HEK293T (cell line): ENCODE measurements around the gene MOB3C.

Experiments used
- CTCF ChIA-PET: fragments of 350-600 bp; formaldehyde crosslinking; extraction: SDS; loops from one replicate; lab custom pipeline; 2021; ENCODE audit warnings: antibody characterized with exemption, inconsistent platforms; lab: Yijun Ruan, JAX
- POLR2A ChIA-PET: fragments of 350-600 bp; formaldehyde crosslinking; extraction: SDS; loops from one replicate; lab custom pipeline; 2020; ENCODE audit warnings: antibody characterized with exemption, inconsistent platforms; lab: Yijun Ruan, JAX
- DNase-seq: peaks from one replicate; pipeline ENCODE4 v3.0.0; 2012; ENCODE audit warnings: mixed read lengths; ENCODE audit errors: extremely low spot score
- ARNT ChIP-seq: fragments of 450-650 bp; IDR thresholded peaks from 2 replicates; pipeline ENCODE4 v1.6.1; 2017; ENCODE audit warnings: mild to moderate bottlenecking
- BHLHE40 ChIP-seq: fragments of 450-650 bp; IDR thresholded peaks from 2 replicates; pipeline ENCODE4 v1.6.1; 2016; ENCODE audit warnings: mild to moderate bottlenecking, moderate library complexity, borderline replicate concordance
- CTBP1 ChIP-seq: fragments of 450-650 bp; IDR thresholded peaks from 2 replicates; pipeline ENCODE4 v1.6.1; 2016; ENCODE audit warnings: borderline replicate concordance
- ELF4 ChIP-seq: fragments of 450-650 bp; IDR thresholded peaks from 2 replicates; pipeline ENCODE4 v1.6.1; 2017; ENCODE audit warnings: antibody characterized with exemption
- FOXA1 ChIP-seq: fragments of 450-650 bp; IDR thresholded peaks from 2 replicates; pipeline ENCODE4 v1.6.1; 2016; ENCODE audit warnings: mild to moderate bottlenecking
- FOXK2 ChIP-seq: fragments of 450-650 bp; IDR thresholded peaks from 2 replicates; pipeline ENCODE4 v1.6.1; 2016; ENCODE audit warnings: mild to moderate bottlenecking
- FOXM1 ChIP-seq: fragments of 450-650 bp; IDR thresholded peaks from 2 replicates; pipeline ENCODE4 v1.6.1; 2017; ENCODE audit warnings: mild to moderate bottlenecking, borderline replicate concordance
- HDGF ChIP-seq: fragments of 450-650 bp; IDR thresholded peaks from 2 replicates; pipeline ENCODE4 v1.6.1; 2017; ENCODE audit warnings: antibody characterized with exemption, borderline replicate concordance
- L3MBTL2 ChIP-seq: fragments of 450-650 bp; conservative IDR thresholded peaks from 2 replicates; pipeline ENCODE4 v1.6.1; 2016; ENCODE audit warnings: mild to moderate bottlenecking
- LEF1 ChIP-seq: fragments of 450-650 bp; IDR thresholded peaks from 2 replicates; pipeline ENCODE4 v1.6.1; 2017; ENCODE audit warnings: mild to moderate bottlenecking, borderline replicate concordance
- NFRKB ChIP-seq: fragments of 450-650 bp; IDR thresholded peaks from 2 replicates; pipeline ENCODE4 v1.6.1; 2016; ENCODE audit warnings: mild to moderate bottlenecking, moderate library complexity
- SP1 ChIP-seq: fragments of 450-650 bp; IDR thresholded peaks from 2 replicates; pipeline ENCODE4 v1.6.1; 2017
- SUZ12 ChIP-seq: fragments of 450-650 bp; IDR thresholded peaks from 2 replicates; pipeline ENCODE4 v1.6.1; 2016; ENCODE audit warnings: mild to moderate bottlenecking
- TARDBP ChIP-seq: fragments of 450-650 bp; IDR thresholded peaks from 2 replicates; pipeline ENCODE4 v1.6.1; 2016
- ZNF384 ChIP-seq: fragments of 450-650 bp; IDR thresholded peaks from 2 replicates; pipeline ENCODE4 v1.6.1; 2016
- TF ChIP-seq, protein P1 (sequence below): fragments of 450-650 bp; IDR thresholded peaks from 2 replicates; pipeline ENCODE4 v1.6.1; 2016

The MOB3C gene

DNA sequence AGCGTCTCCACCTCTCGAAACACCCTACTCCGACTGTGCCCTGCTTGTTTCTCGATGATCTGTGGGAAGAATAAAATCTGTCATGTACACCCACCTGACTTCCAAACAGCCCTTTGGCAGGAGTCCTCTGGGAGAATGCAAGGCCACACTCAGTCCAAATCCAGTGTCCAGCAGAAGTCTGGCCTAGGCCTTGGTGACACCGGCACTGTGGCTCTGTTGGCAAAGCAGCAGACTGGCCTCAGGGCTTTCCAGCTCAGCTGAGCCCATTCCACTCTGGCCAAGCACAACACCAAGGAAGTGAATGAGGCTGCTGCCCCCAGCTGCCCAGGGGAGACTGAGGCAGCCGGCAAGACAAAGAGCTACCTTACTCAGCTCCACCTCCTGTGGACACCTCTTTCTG lies 40.0 kb downstream of the MOB3C start:
- ChIA-PET CTCF (no interaction called here), POLR2A (interaction anchor here (0.9 kb wide), 1 partner anchor 28 kb away, joined by 3 read pairs; no protein-coding TSS in a partner anchor)
- TF ChIP-seq, protein P1, sequence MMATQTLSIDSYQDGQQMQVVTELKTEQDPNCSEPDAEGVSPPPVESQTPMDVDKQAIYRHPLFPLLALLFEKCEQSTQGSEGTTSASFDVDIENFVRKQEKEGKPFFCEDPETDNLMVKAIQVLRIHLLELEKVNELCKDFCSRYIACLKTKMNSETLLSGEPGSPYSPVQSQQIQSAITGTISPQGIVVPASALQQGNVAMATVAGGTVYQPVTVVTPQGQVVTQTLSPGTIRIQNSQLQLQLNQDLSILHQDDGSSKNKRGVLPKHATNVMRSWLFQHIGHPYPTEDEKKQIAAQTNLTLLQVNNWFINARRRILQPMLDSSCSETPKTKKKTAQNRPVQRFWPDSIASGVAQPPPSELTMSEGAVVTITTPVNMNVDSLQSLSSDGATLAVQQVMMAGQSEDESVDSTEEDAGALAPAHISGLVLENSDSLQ, result no peak
- TF ChIP-seq BHLHE40 (no peak), HDGF (no peak), CTBP1 (no peak), SUZ12 (no peak), NFRKB (no peak), ZNF384 (no peak), FOXM1 (no peak), TARDBP (no peak), L3MBTL2 (no peak), FOXK2 (no peak), FOXA1 (no peak), SP1 (no peak), ELF4 (no peak), LEF1 (no peak), ARNT (no peak)
- no peak for DNase-seq

DNA sequence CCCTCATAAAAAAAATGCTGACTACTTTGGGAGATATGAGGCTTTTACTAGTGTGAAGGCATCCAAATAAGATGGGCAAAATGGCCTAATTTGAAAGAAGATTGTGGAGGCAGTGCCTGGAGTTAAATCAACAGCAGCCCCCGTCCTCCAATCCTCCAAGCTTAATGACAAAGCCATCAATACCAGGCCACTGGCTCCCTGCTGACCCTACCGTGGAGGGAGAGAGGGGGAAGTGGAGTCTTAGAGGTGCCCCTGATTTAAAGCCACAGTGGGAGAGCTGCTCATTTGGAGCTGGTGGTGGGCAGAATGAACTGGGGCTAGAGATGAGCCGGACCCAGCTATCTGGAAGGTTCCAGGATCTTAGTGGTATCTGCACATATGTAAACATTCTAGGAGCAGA lies 40.8 kb downstream of the MOB3C start:
- no peak for TF ChIP-seq HDGF
- no peak for TF ChIP-seq FOXA1
- TF ChIP-seq ARNT, result no peak
- TF ChIP-seq FOXK2, result no peak
- TF ChIP-seq FOXM1, result no peak
- TF ChIP-seq, protein P1, result no peak
- TF ChIP-seq CTBP1, result no peak
- TF ChIP-seq NFRKB, result no peak
- no peak for TF ChIP-seq TARDBP
- TF ChIP-seq L3MBTL2, result no peak
- TF ChIP-seq SUZ12, result no peak
- no peak for TF ChIP-seq SP1
- no peak for TF ChIP-seq ELF4
- TF ChIP-seq BHLHE40, result no peak
- no peak for TF ChIP-seq ZNF384
- ChIA-PET POLR2A (no interaction called here), CTCF (no interaction called here)
- no peak for DNase-seq

DNA sequence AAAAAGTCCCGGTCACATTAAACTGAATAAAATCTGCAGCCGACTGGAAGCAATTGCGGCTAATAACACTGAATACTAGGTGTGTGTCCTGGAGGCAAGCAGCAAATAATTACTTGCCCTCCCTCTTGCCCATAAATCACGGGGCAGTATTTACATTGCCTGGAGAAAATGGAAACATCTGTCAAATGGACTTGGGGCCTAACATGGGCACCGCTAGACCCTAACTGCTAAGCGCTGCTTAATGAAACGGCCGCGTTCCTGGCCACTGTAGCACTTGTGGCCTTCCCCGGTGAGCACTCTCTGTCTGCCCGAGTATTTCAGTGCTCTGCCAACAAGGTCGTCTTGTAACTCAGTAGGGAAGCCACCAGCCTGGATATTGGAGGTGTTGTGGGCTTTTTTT lies 41.3 kb downstream of the MOB3C start:
- ChIA-PET POLR2A (no interaction called here), CTCF (no interaction called here)
- DNase-seq, result peak; percentile 16
- TF ChIP-seq HDGF, result no peak
- TF ChIP-seq, protein P1, result peak; percentile 78

DNA sequence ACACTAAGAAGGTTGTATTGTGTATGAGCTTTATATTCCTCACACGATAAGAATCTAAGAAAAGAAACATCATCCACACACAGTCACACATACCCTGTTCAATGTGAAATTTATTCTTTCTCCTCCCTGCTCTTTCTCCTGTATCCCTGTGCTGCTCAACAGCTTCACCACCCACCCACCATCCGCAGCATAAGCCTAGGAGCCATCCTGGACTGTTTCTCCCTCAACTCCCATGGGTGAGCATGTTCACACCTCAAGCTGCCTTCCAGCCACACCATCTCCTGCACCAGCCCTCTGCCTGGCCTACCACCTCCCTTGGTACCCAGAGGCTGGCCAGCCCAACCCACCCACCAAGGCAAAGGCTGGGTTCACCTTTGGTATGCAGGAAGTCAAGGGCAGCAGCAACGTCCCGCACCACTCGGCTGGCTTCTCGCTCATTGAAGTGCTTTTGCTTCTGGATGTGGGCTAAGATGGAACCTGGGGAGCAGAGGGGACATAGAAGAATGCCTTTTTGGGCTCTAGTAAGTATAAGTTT lies 44.9 kb downstream of the MOB3C start:
- TF ChIP-seq SUZ12 (no peak), L3MBTL2 (no peak), NFRKB (no peak), ARNT (no peak), HDGF (no peak), TARDBP (no peak), FOXA1 (no peak)
- POLR2A ChIA-PET, result interaction anchor here (1.0 kb wide), 1 partner anchor 32 kb away, joined by 3 read pairs; the partner anchor contains the start of gene MKNK1
- no peak for DNase-seq
- CTCF ChIA-PET, result no interaction called here

DNA sequence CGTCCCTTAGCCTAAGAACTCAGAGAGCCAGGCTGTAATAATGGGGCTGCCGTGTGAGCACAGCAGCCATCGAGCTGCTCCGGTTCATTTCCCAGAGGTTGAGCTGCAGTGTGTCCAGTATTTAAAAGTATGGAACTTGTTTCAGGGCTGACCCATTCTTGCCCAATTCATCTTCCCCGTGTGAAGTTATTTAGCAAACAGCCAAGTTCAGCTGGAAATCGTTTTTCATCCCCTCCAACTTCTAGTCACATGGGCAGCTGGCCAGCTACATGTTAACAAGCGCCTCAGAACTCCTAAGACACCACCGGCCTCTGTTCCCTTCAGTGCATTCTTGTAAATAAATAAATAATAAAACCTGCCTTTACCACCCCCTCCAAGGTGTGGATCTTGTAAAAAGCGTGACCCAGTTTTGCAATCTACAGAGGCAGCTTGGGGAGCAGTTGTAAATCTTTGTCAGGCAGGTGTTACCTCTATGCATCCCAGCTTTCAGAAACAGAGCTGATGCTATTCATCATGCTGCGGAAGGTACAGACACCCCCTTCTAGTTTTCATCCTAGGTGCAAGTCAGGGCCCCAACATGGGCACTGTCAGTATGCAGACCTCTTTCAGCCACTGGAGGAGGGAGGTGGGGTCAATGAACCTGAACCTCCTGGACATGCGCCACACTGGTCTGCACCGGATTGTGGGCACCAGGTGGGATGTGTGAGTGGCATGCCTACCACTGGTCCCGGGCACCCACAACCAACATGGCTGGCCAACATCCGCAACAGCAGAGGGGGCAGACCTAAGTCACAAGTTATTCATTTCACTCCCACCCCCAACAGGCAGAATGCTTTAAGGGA lies 46.5 kb downstream of the MOB3C start:
- CTCF ChIA-PET, result interaction anchor here (0.6 kb wide), 1 partner anchor 156 kb away, joined by 3 read pairs; no protein-coding TSS in a partner anchor
- POLR2A ChIA-PET, result interaction anchor here (1.0 kb wide), 1 partner anchor 34 kb away, joined by 3 read pairs; the partner anchor contains the start of gene MKNK1
- DNase-seq, result no peak
- TF ChIP-seq FOXK2 (no peak), LEF1 (no peak), FOXM1 (no peak), ZNF384 (no peak)

DNA sequence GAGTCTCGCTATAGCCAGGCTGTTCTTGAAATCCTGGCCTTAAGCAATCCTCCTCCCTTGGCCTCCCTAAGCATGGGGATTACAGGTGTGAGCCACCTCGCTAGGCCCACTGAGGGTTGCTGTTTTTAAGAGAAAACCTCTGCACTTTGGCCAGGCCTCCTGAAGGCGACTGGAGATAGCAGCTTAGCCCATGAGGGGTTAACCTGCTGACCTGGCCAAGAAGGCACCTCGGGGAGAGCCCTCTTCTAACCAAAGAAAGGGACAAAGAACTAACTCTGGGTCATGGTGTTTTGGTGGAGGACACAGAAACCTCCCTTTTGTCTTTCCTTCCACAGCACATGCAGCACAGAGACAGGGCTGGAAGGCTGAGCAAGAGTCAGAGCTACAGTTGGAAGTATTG lies 47.5 kb downstream of the MOB3C start:
- CTCF ChIA-PET, result no interaction called here
- no peak for DNase-seq
- no peak for TF ChIP-seq L3MBTL2
- TF ChIP-seq ARNT, result no peak
- TF ChIP-seq ELF4, result no peak
- no peak for TF ChIP-seq FOXK2
- no peak for TF ChIP-seq FOXM1
- TF ChIP-seq, protein P1, result no peak
- TF ChIP-seq LEF1, result no peak
- no peak for TF ChIP-seq TARDBP
- no peak for TF ChIP-seq NFRKB
- TF ChIP-seq FOXA1, result no peak
- TF ChIP-seq SUZ12, result no peak
- no peak for TF ChIP-seq ZNF384
- no peak for TF ChIP-seq SP1
- no peak for TF ChIP-seq HDGF
- POLR2A ChIA-PET, result interaction anchor here (1.0 kb wide), 1 partner anchor 35 kb away, joined by 3 read pairs; the partner anchor contains the start of gene MKNK1
